Pancreas (tissue), 10 donors: Measurements from ENCODE around the gene TECPR1. TPM values are rescaled to one million over a fixed set of nuclear protein-coding genes. Genes with fewer than 3 reads are reported as not detected.
A peak's percentile ranks its signal among the peaks of the same experiment; 100 is the strongest.

Experiments used
- ATAC-seq, 4 donors: fragments of 200-7000 bp; cut with Tn5 transposase; one replicate each; pipeline versions ENCODE4 v1.8.0 to v1.9.1; 2020; ENCODE audit warnings: mild to moderate bottlenecking in 4 of 4, moderate library complexity in 4 of 4
- DNase-seq, 6 donors: peaks; one replicate each; pipeline ENCODE4 v3.0.0-alpha.2; 2020
- FAIRE-seq: peaks from 2 replicates; lab custom pipeline; 2012; peaks lifted over from hg19 to GRCh38; lab: Jason Lieb, UNC
- H3K27ac ChIP-seq, 4 donors: fragments of 200-600 bp; sonication (generic); 1 replicate in 3 of 4; 2 replicates in 1 of 4; pipeline versions ENCODE4 v1.5.0 to v1.8.0; 2020
- H3K27me3 ChIP-seq, 4 donors: fragments of 200-600 bp; one replicate each; pipeline ENCODE4 v1.8.0; 2021
- H3K36me3 ChIP-seq, 3 donors: fragments of 200-600 bp; sonication (generic) in 1 of 3; one replicate each; pipeline versions ENCODE4 v1.5.0 to v1.8.0; 2020 to 2021
- H3K4me1 ChIP-seq, 3 donors: fragments of 200-600 bp; one replicate each; pipeline ENCODE4 v1.8.0; 2021
- H3K4me3 ChIP-seq, 4 donors: fragments of 200-600 bp; sonication (generic) in 2 of 4; one replicate each; pipeline versions ENCODE4 v1.5.0 to v1.8.0; 2020 to 2021
- H3K9me3 ChIP-seq, 4 donors: fragments of 200-600 bp; one replicate each; pipeline ENCODE4 v1.8.0; 2021
- WGBS, 2 donors: extraction: QIAGEN DNeasy Blood & Tissue Kit; methylation state at CpG; one replicate each; pipeline ENCODE4 v1.1.7; 2013; 5-methylcytosine and 5-hydroxymethylcytosine counted together
- intact Hi-C, 3 donors: fragments of 100-400 bp; cut with DNase I; formaldehyde crosslinking; loops; one replicate each; pipeline versions ENCODE4 v1.11.1 to v1.14.2; 2022
- polyA plus RNA-seq, 2 donors: library from polyadenylated mRNA; stranded (reverse); fragments of 200-250 nt; gene quantifications; one replicate each; pipeline ENCODE4 v1.2.3, GENCODE V29; 2013
- total RNA-seq, 6 donors: library from RNA; stranded (reverse); fragmentation: NEBNext Ultra II Directional in 4 of 6; extraction: Animal tissue kit (Norgen Biotek cat#: 25700) in 4 of 6; gene quantifications; one replicate each; pipeline versions ENCODE4 v1.2.1 to v1.2.4, GENCODE V29; 2021 to 2023
- TF ChIP-seq, protein P1 (sequence below), 4 donors: fragments of 200-600 bp; sonication (generic) in 3 of 4; IDR thresholded peaks; one replicate each; pipeline versions ENCODE4 v1.5.0 to v1.8.0; 2021; ENCODE audit warnings: antibody characterized with exemption in 4 of 4
- donor health status: healthy with polysubstance abuse.
- donor health status: DM: no; HTN: no; CAD: no; lungs with moderate emphysema.
- donor health status: DM: no; HTN: no; CAD: no.
- donor health status: control.
- donor health status: control.
- donor health status: Bipolar disorder and iron deficiency.
- donor health status: DM: yes; HTN: yes; CAD: no.
- donor health status: DM: no; HTN: no; CAD: no.
- donor health status: DM: no; HTN: no; CAD: no.
- donor health status: DM: yes; HTN: yes; CAD: no.

The TECPR1 gene
- total and polyA plus RNA-seq, 8 donors, result 12.5 to 36.3 (median 20.0) TPM

DNA sequence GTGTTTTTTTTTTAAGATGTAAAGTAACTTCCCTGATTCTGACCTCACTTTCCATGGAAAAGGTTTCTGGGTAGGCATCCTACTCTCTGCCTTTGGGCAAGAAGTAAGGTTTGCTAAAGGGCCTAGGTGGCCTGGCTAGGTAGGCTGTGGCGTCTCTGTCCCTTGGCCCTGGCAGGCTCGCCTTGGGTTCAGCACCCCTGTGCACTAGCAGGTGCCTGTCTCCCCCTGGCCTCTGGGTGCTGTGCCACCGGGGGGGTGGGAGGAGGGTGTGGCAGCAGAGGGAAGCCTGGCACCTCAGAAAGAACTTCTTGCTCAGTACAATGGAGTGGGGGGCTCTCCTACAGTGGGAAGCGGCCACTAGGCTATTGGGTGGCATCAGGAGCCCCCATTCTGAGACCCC lies 14.0 kb downstream of the TECPR1 start:
- FAIRE-seq (no peak), DNase-seq (no peak), ATAC-seq (no peak)
- H3K27ac ChIP-seq, result no peak overlapping the region
- no peaks in the 10 kb centered on the region for H3K27me3 ChIP-seq
- 90 to 95% methylated on average over 4 of the region's 4 CpGs for WGBS, 2 donors
- no peak overlapping the region for H3K4me3 ChIP-seq
- H3K9me3 ChIP-seq, result no peaks in the 10 kb centered on the region
- H3K36me3 ChIP-seq, result no peaks in the 10 kb centered on the region
- intact Hi-C loops, result loop anchor here in 1 of 3 donors (10.0 kb wide), 1 partner anchor 133 kb away; the partner anchor contains the start of gene LMTK2
- TF ChIP-seq, protein P1, sequence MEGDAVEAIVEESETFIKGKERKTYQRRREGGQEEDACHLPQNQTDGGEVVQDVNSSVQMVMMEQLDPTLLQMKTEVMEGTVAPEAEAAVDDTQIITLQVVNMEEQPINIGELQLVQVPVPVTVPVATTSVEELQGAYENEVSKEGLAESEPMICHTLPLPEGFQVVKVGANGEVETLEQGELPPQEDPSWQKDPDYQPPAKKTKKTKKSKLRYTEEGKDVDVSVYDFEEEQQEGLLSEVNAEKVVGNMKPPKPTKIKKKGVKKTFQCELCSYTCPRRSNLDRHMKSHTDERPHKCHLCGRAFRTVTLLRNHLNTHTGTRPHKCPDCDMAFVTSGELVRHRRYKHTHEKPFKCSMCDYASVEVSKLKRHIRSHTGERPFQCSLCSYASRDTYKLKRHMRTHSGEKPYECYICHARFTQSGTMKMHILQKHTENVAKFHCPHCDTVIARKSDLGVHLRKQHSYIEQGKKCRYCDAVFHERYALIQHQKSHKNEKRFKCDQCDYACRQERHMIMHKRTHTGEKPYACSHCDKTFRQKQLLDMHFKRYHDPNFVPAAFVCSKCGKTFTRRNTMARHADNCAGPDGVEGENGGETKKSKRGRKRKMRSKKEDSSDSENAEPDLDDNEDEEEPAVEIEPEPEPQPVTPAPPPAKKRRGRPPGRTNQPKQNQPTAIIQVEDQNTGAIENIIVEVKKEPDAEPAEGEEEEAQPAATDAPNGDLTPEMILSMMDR (IDR thresholded peaks at IDR 0.05), result no peak
- H3K4me1 ChIP-seq, result no peaks in the 10 kb centered on the region

DNA sequence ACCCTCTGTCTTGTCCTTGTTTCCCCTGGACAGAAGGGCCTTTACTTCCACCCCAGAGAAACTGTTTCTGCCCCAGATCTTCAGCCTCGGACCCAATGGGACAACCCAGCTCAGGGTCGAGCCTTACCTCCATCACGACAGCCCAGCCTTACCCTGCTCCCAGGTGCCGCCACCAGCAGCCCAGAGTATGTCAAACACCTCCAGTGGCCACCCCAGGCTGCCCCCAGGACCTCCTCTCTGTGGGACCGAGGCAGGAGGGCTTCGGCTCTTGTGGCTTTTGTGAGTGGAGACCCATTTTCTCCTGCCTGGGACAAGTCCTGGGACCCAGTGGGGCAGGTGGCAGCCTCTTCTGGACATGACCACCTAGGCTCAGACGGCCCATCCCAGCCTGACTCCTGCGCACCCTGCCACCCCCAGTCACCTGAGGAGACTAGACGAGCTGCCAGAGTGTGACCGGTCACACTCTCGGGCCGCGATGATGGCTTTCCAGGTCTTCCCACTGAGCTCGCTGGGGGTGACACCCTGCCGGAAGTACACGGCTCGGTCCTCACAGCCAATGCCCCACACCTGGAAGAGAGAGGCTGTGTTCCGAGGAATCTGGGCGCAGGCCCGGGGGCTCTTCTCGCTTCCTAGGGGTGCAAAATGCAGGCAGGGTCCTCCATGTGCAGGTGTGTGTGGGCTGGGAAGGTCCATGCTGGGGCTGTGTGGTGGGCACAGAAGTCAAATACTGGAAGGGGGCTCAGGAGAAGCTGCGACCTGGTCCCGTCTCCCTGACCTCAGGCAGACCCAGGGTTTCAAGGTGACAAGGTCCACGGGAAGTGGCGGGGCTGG lies 15.5 kb downstream of the TECPR1 start:
- no peak overlapping the region for H3K4me3 ChIP-seq
- peak in 1 of 6 donors; percentile 73 for DNase-seq
- H3K27me3 ChIP-seq, result no peaks in the 10 kb centered on the region
- H3K4me1 ChIP-seq, result no peaks in the 10 kb centered on the region
- TF ChIP-seq, protein P1 (IDR thresholded peaks at IDR 0.05), result no peak
- FAIRE-seq, result no peak
- H3K36me3 ChIP-seq, result no peaks in the 10 kb centered on the region
- 93% methylated on average over 24 to 25 of the region's 25 CpGs for WGBS, 2 donors
- H3K9me3 ChIP-seq, result no peaks in the 10 kb centered on the region
- intact Hi-C loops, result loop anchor here in 1 of 3 donors (10.0 kb wide), 1 partner anchor 132 kb away; the partner anchor contains the start of gene LMTK2
- no peak overlapping the region for H3K27ac ChIP-seq
- no peak for ATAC-seq

DNA sequence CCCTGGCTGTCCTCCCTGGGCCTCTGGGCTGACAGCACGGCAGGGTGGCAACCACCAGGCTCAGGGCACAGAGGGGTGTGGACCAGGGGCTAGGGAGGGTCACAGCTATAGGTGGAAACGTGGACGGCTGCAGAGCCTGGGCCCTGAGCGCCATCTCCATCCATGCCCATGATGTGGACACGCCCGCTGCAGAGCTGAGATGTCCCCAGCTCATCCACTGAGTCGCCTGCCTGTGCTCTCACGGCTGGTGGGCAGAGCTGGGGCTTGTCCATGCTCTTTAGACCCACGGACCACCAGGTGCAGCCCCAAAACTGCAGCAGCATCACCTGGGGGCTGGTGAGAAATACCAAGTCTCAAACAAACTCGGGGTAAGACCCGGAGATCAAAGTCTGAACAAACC lies 16.1 kb downstream of the TECPR1 start:
- H3K27me3 ChIP-seq, result no peaks in the 10 kb centered on the region
- no peaks in the 10 kb centered on the region for H3K9me3 ChIP-seq
- no peaks in the 10 kb centered on the region for H3K4me1 ChIP-seq
- ATAC-seq (no peak), DNase-seq (no peak), FAIRE-seq (no peak)
- H3K36me3 ChIP-seq, result no peaks in the 10 kb centered on the region
- TF ChIP-seq, protein P1 (IDR thresholded peaks at IDR 0.05), result no peak
- H3K4me3 ChIP-seq, result no peak overlapping the region
- no peak overlapping the region for H3K27ac ChIP-seq
- intact Hi-C loops, result loop anchor here in 1 of 3 donors (10.0 kb wide), 1 partner anchor 131 kb away; the partner anchor contains the start of gene LMTK2
- WGBS, 2 donors, result 94 to 96% methylated on average over 11 of the region's 11 CpGs

DNA sequence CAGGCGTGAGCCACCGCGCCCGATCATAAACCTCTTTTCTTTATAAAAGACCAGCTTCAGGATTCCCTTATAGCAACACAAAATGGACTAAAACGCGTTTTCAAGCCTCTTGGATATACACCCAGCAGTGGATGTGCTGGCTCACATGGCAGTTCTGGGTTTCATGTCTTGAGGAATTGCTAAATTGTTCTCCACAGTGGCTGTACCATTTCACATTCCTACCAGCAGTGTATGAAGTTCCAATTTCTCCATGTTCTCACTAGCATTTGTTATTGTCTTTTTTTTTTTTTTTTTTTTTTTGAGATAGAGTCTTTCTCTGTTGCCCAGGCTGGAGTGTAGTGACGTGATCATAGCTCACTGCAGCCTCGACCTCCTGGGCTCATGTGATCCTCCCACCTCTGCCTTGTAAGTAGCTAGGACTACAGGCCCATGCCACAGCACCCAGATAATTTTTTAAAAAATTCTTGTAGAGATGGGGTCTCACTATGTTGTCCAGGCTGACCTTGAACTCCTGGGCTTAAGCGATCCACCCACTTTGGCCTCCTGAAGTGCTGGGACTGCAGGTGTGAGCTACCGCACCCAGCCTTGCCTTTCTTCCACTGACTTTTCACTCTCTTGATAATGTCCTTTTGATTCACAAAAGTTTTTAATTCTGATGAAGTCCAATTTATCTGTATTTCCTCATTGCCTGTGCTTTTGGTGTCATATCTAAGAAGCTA lies 17.4 kb downstream of the TECPR1 start:
- no peak for FAIRE-seq
- intact Hi-C loops, result loop anchor here in 1 of 3 donors (10.0 kb wide), 1 partner anchor 130 kb away; the partner anchor contains the start of gene LMTK2
- TF ChIP-seq, protein P1 (IDR thresholded peaks at IDR 0.05), result no peak
- Histone ChIP-seq H3K36me3 (no peaks in the 10 kb centered on the region), H3K27me3 (no peaks in the 10 kb centered on the region), H3K4me3 (no peak overlapping the region), H3K9me3 (no peaks in the 10 kb centered on the region), H3K27ac (no peak overlapping the region), H3K4me1 (peaks cover under 1 to 5% (median 2%) of the 10 kb centered on the region in 3 donors)
- no peak for DNase-seq
- WGBS, 2 donors, result 92 to 97% methylated on average over 10 of the region's 10 CpGs
- ATAC-seq, result no peak
